ENCODE data around the gene ATRAID.
A peak's percentile ranks its signal among the peaks of the same experiment; 100 is the strongest.

ATRAID gene

DNA sequence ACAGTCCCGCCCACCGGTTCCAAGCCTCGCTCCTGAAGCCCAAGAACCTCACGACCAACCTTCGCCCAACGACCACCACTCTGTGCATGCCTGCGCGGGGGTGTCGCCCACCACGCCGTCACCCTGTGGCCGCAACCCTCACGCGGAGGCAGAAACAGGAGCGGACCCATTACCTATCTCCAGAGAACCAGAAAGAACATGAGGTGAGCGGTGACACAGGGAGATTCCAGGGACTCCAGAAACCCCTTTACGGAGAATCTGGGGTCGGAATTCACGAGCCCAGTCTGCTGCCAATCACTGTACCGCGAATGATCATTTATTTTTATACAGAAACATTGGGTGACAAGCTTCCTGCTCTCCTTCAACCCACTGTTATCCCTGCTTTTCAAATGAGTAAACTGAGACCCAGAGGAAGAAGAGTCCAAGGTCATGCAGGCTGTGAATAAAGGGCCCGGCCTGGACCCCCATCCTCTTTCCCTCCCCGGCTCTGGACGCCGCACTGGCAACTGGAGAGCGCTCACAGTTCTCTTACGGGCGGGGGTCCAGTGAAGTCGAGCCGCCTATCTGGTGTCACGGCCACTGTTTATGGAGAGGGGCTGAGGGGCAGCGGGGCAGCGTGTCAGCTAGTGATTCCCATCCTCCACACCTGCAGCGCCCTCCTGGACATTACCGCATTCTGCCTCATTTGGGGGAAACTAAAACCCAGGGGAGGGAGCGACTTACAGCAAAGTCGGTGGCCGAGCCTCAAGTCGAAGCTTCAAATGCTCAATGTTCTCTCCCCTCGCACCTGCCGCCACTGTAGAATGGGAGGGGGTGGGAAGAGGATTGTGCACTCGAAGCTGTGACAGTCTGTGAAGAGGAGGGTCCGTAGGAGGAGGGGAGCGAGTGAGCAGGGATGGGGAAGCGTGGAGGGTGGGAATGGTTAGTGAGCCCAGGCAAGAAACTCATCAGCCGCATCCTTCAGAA is 51.7 kb downstream of the ATRAID start:
- no peak for ATAC-seq
- Mint-ChIP-seq H3K4me3 (peak overlapping the region; percentile 72), H3K27ac (no peak overlapping the region), H3K9me3 (no peaks in the 10 kb centered on the region), H3K4me1 (peaks cover 23% of the 10 kb centered on the region), H3K36me3 (ENCODE audit: low read depth) (no peaks in the 10 kb centered on the region), H3K27me3 (peaks cover 42% of the 10 kb centered on the region)
- no peak for DNase-seq

DNA sequence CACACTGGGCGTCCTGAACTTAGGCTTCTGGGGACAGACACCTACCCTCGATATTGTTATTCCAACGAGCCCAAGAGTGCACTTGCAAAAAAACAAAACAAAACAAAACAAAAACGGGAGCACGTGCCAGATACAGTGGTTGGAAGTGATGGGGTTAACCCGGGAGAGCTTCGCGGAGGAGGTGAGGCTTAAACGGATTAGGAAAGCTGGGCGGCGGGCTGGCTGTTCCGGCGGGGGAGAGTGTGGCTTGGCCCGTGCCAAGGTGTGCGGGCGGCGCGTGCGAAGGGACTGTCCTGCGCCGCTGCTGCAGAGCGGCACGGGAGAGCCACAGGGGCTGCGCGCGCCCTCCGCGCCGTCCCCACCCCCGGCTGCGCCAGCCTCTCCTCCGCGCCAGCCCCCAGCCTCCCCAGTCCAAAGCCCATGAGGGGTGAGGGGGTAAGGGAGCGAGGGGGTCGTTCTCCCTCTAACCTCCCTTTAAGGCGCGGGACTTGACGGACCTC is 52.5 kb downstream of the ATRAID start:
- no peak overlapping the region for H3K27ac Mint-ChIP-seq
- peak overlapping the region; percentile 72 for H3K4me3 Mint-ChIP-seq
- H3K4me1 Mint-ChIP-seq: peaks cover 23% of the 10 kb centered on the region
- peaks cover 40% of the 10 kb centered on the region for H3K27me3 Mint-ChIP-seq
- DNase-seq (peak; percentile 24), ATAC-seq (peak; percentile 30)
- no peaks in the 10 kb centered on the region for H3K9me3 Mint-ChIP-seq
- H3K36me3 Mint-ChIP-seq (ENCODE audit: low read depth): no peaks in the 10 kb centered on the region

DNA sequence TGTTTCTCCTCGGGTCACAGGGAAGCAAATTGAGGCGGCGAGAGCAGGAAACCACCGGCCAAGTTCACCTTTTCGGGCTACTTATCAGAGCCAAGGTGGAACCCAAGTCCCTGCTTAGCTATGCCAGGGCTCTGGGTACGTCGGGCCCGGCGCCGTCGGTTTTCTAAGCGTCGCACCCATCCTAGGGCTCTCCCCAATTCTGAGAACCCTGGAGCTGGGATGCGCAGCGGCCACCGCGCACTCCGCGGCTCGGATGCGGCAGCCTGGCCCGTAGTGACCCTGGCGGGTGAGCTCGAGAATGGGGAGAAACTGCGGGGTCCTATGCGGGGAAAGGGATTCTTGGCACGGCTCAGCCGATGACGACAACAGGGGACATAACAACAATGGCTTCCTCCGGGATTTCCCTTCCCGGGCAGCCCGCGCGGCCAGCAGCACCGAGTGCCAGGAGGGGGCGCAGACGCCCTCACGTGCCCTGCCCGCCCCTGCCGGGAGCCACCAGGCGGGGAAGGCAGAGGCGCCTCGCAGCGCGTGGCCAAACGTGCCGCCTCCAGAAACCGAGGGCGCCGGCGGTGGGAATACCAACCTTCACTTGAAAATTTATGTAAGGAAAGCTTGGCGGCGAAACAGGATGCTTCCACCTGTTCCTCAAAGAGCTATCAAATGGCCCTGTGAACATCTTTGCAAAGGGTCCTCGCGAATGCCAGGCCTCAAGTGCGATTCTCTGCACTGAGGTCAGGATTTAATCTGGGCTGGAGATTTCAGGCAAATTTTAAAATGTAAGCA is 53.1 kb downstream of the ATRAID start:
- Mint-ChIP-seq H3K4me3 (peak overlapping the region; percentile 72), H3K9me3 (no peaks in the 10 kb centered on the region), H3K4me1 (peaks cover 23% of the 10 kb centered on the region), H3K36me3 (ENCODE audit: low read depth) (no peaks in the 10 kb centered on the region), H3K27ac (no peak overlapping the region), H3K27me3 (peaks cover 41% of the 10 kb centered on the region)
- ATAC-seq (peak; percentile 45), DNase-seq (peak; percentile 71)

DNA sequence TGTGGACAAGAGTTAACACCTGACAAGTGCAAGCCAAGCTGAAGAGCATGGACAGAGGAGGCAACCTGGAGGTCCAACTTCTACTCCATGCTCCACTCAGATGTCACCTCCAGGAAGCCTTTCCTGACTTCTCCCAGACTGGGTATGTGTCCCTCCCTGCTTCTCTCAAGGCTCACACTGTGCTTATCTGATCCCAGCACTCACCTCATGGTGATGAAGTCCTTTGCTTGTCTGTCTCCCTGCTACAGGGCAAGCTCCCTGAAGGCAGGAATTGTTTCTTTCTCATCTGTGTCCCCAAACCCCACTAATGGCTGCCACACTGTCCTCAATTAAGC is 53.7 kb downstream of the ATRAID start:
- H3K4me1 Mint-ChIP-seq: peaks cover 23% of the 10 kb centered on the region
- no peak for DNase-seq

More for the DNA sequence above, 53.7 kb downstream of the ATRAID start:
- Mint-ChIP-seq H3K27ac (no peak overlapping the region), H3K36me3 (ENCODE audit: low read depth) (no peaks in the 10 kb centered on the region), H3K27me3 (peaks cover 40% of the 10 kb centered on the region), H3K9me3 (no peaks in the 10 kb centered on the region), H3K4me3 (no peak overlapping the region)
- ATAC-seq: no peak

All from activated naive CD8-positive, alpha-beta T cell treated with anti-CD3 and anti-CD28 coated beads, Interleukin-2, amount 50 U/mL, for 24 hours (primary cell).